Vagina (tissue), 2 donors: ENCODE measurements around the gene PCP4L1. TPM values are rescaled to one million over a fixed set of nuclear protein-coding genes. Genes with fewer than 3 reads are reported as not detected.

ENCODE experiments used
- DNase-seq, 2 donors: peaks; one replicate each; pipeline ENCODE4 v3.0.0-alpha.2; 2017; ENCODE audit errors: extremely low spot score in 2 of 2
- H3K27ac ChIP-seq: fragments of 200-600 bp; sonication (generic); one replicate; pipeline ENCODE4 v1.5.1; 2019
- H3K27me3 ChIP-seq: fragments of 200-600 bp; sonication (generic); one replicate; pipeline ENCODE4 v1.5.1; 2019
- H3K36me3 ChIP-seq, 2 donors: fragments of 200-600 bp; sonication (generic); one replicate each; pipeline ENCODE4 v1.5.1; 2017 to 2019
- H3K4me1 ChIP-seq: fragments of 200-600 bp; sonication (generic); one replicate; pipeline ENCODE4 v1.5.1; 2019
- H3K4me3 ChIP-seq, 2 donors: fragments of 200-600 bp; sonication (generic); 1 replicate in 1 of 2; 2 replicates in 1 of 2; pipeline ENCODE4 v1.5.1; 2016 to 2019
- H3K9me3 ChIP-seq: fragments of 200-600 bp; sonication (generic); one replicate; pipeline ENCODE4 v1.5.1; 2019
- CTCF ChIP-seq, 3 experiments: fragments of 450-650 bp in 2 of 3; fragments of 200-600 bp in 1 of 3; sonication (generic) in 1 of 3; IDR thresholded peaks; one replicate each; pipeline ENCODE4 v1.5.1; 2017 to 2019; ENCODE audit warnings: antibody characterized with exemption in 3 of 3, mild to moderate bottlenecking in 2 of 3, moderate library complexity in 2 of 3
- POLR2A ChIP-seq, 2 donors: fragments of 450-650 bp; IDR thresholded peaks; one replicate each; pipeline ENCODE4 v1.6.1; 2017; ENCODE audit warnings: antibody characterized with exemption in 2 of 2, mild to moderate bottlenecking in 2 of 2, moderate library complexity in 2 of 2
- POLR2AphosphoS5 ChIP-seq, 2 donors: sonication (generic); formaldehyde crosslinking; IDR thresholded peaks; one replicate each; pipeline ENCODE4 v1.9.0; 2017; ENCODE audit warnings: antibody characterized with exemption in 2 of 2, mild to moderate bottlenecking in 2 of 2, low read depth in 1 of 2; ENCODE audit not compliant: insufficient read depth in 1 of 2
- intact Hi-C: fragments of 100-400 bp; cut with DNase I; formaldehyde crosslinking; loops from one replicate; pipeline ENCODE4 v1.15.1; 2023
- total RNA-seq: library from RNA; depleted of rRNA; stranded (reverse); fragments of >200 nt; gene quantifications from one replicate; pipeline ENCODE4 v1.2.3, GENCODE V29; 2016

PCP4L1 gene
- total RNA-seq, 1 donor from 2014 or later = 3.7 TPM

DNA sequence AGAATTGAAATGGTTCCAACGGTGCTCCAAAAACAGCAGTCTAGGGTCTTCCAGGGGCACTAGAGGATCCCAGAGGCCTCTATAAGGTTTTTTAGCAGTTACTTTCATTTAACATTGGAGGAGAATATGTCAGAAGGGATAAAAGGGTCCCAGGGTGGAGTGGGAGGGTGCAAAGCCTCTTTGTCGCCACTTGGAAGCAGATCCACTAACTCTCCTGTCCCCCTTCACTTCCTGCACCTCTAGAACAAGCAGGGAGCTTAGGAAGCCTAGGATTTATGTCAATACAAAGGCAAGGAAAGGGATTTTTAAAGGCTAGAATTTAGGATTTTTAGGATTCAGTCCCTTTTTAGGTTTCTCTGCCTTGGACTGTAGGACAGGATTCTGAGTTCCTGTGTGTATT lies 8.3 kb downstream of the PCP4L1 start:
- no peaks in the 10 kb centered on the region for H3K27me3 ChIP-seq
- intact Hi-C loops = no loop called here
- no peak for DNase-seq
- no peaks in the 10 kb centered on the region for H3K9me3 ChIP-seq
- no peaks in the 10 kb centered on the region for H3K36me3 ChIP-seq
- no peak overlapping the region for H3K27ac ChIP-seq
- no peak for TF ChIP-seq POLR2A (IDR thresholded peaks at IDR 0.05)
- no peak for TF ChIP-seq CTCF (IDR thresholded peaks at IDR 0.05)
- TF ChIP-seq POLR2AphosphoS5 (IDR thresholded peaks at IDR 0.05; ENCODE audit: insufficient read depth in 1 of 2, low read depth in 1 of 2) = no peak
- H3K4me1 ChIP-seq = no peaks in the 10 kb centered on the region
- no peak overlapping the region for H3K4me3 ChIP-seq

DNA sequence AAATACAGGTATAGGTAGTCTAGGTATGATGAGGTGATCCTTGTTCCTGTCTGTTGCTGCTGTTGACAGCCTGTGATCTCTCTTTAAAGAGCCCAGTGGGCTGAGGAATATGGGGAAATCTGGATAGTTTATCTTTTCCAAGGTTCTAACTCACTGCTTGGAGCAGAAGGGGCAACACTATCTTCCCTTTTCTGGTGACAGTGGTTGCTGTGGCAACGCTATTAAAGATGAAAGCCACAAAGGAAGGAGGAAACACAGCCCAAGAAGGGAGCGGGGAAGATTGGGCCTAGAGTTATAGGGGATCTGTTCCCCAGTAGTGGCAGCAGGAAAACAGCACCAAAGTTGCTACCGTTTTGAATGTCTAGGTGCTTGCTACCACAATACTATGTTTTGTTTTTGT lies 8.8 kb downstream of the PCP4L1 start:
- DNase-seq = no peak
- H3K9me3 ChIP-seq = no peaks in the 10 kb centered on the region
- H3K27ac ChIP-seq = no peak overlapping the region
- TF ChIP-seq CTCF (IDR thresholded peaks at IDR 0.05) (no peak), POLR2A (IDR thresholded peaks at IDR 0.05) (no peak), POLR2AphosphoS5 (IDR thresholded peaks at IDR 0.05; ENCODE audit: insufficient read depth in 1 of 2, low read depth in 1 of 2) (no peak)
- no peaks in the 10 kb centered on the region for H3K27me3 ChIP-seq
- intact Hi-C loops = no loop called here
- no peaks in the 10 kb centered on the region for H3K4me1 ChIP-seq
- H3K36me3 ChIP-seq = no peaks in the 10 kb centered on the region
- no peak overlapping the region for H3K4me3 ChIP-seq

DNA sequence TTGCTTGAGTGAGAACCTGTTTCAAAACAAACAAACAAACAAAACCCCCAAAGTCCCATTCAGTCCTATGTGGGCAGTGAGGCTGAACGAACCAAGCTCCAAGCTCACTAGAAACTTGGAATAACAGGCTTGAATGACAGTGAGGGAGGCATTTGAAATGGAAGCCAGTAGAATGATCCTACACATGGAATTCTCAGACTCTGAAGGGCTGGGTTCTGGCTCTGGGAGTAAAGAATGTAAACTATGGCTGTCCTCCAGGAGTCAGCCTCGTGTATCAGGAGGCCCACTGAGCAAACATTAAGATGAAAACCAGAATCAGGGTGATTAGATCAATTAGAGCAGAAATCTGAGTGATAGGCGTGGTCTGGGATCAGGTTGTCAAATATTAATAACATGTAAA lies 14.9 kb downstream of the PCP4L1 start:
- intact Hi-C loops = no loop called here
- no peak overlapping the region for H3K4me3 ChIP-seq
- no peaks in the 10 kb centered on the region for H3K9me3 ChIP-seq
- H3K27me3 ChIP-seq = no peaks in the 10 kb centered on the region
- no peaks in the 10 kb centered on the region for H3K36me3 ChIP-seq
- no peak overlapping the region for H3K27ac ChIP-seq
- H3K4me1 ChIP-seq = no peaks in the 10 kb centered on the region
- DNase-seq = no peak
- TF ChIP-seq CTCF (IDR thresholded peaks at IDR 0.05) (no peak), POLR2A (IDR thresholded peaks at IDR 0.05) (no peak), POLR2AphosphoS5 (IDR thresholded peaks at IDR 0.05; ENCODE audit: insufficient read depth in 1 of 2, low read depth in 1 of 2) (no peak)

GRCh38 chr1:161274874-161275273 lies 16.3 kb downstream of the PCP4L1 start:
- no peak overlapping the region for H3K27ac ChIP-seq
- H3K9me3 ChIP-seq = no peaks in the 10 kb centered on the region
- H3K36me3 ChIP-seq = no peaks in the 10 kb centered on the region
- intact Hi-C loops = no loop called here
- no peaks in the 10 kb centered on the region for H3K27me3 ChIP-seq
- no peak overlapping the region for H3K4me3 ChIP-seq
- TF ChIP-seq POLR2AphosphoS5 (IDR thresholded peaks at IDR 0.05; ENCODE audit: insufficient read depth in 1 of 2, low read depth in 1 of 2) = no peak
- no peaks in the 10 kb centered on the region for H3K4me1 ChIP-seq
- DNase-seq = no peak

- Histone ChIP-seq H3K27me3 (no peaks in the 10 kb centered on the region), H3K4me1 (no peaks in the 10 kb centered on the region), H3K9me3 (no peaks in the 10 kb centered on the region), H3K4me3 (no peak overlapping the region), H3K27ac (no peak overlapping the region), H3K36me3 (no peaks in the 10 kb centered on the region)
- intact Hi-C loops = no loop called here
- TF ChIP-seq POLR2AphosphoS5 (IDR thresholded peaks at IDR 0.05; ENCODE audit: insufficient read depth in 1 of 2, low read depth in 1 of 2) (no peak), POLR2A (IDR thresholded peaks at IDR 0.05) (no peak), CTCF (IDR thresholded peaks at IDR 0.05) (no peak)
- no peak for DNase-seq
These were observed 24.4 kb downstream of the PCP4L1 start for GRCh38 chr1:161282991-161283390.

GRCh38 chr1:161285113-161285512 lies 26.6 kb downstream of the PCP4L1 start:
- Histone ChIP-seq H3K9me3 (no peaks in the 10 kb centered on the region), H3K27me3 (no peaks in the 10 kb centered on the region), H3K27ac (no peak overlapping the region), H3K36me3 (no peaks in the 10 kb centered on the region), H3K4me3 (no peak overlapping the region), H3K4me1 (no peaks in the 10 kb centered on the region)
- no peak for TF ChIP-seq POLR2A (IDR thresholded peaks at IDR 0.05)
- TF ChIP-seq POLR2AphosphoS5 (IDR thresholded peaks at IDR 0.05; ENCODE audit: insufficient read depth in 1 of 2, low read depth in 1 of 2) = no peak
- no peak for TF ChIP-seq CTCF (IDR thresholded peaks at IDR 0.05)
- intact Hi-C loops = loop anchor here (2.0 kb wide), 1 partner anchor 54 kb away; no protein-coding TSS in a partner anchor
- DNase-seq = no peak
